Cardiac septum (tissue), 1 donor: ENCODE measurements around the gene PADI1. TPM values are rescaled to one million over a fixed set of nuclear protein-coding genes. Genes with fewer than 3 reads are reported as not detected.

Experiments used
- DNase-seq: peaks from one replicate; pipeline ENCODE4 v3.0.0-alpha.2; 2020; ENCODE audit warnings: low spot score
- intact Hi-C: fragments of 100-400 bp; cut with DNase I; formaldehyde crosslinking; loops from one replicate; pipeline ENCODE4 v1.14.0; 2022
- total RNA-seq: library from RNA; stranded (reverse); fragmentation: NEBNext Ultra II Directional; extraction: Animal tissue kit (Norgen Biotek cat#: 25700); gene quantifications from one replicate; pipeline ENCODE4 v1.2.1, GENCODE V29; 2021
- donor health status: DM: no; HTN: no; CAD: no.

PADI1 gene
- total RNA-seq, 1 donor from 2014 or later: not detected

- DNase-seq: no peak
- intact Hi-C loops: no loop called here
Observed at GRCh38 chr1:17194133-17194475, 10.8 kb upstream of the PADI1 start.

- intact Hi-C loops: no loop called here
- DNase-seq: no peak
Observed at GRCh38 chr1:17194615-17195528, 10.1 kb upstream of the PADI1 start.

- intact Hi-C loops: no loop called here
Observed at GRCh38 chr1:17195731-17196130, 9.2 kb upstream of the PADI1 start.

GRCh38 chr1:17196496-17197185 lies 8.3 kb upstream of the PADI1 start:
- DNase-seq: no peak
- intact Hi-C loops: no loop called here

More at GRCh38 chr1:17195731-17196130, 9.2 kb upstream of the PADI1 start:
- DNase-seq: no peak

GRCh38 chr1:17197696-17198095 lies 7.2 kb upstream of the PADI1 start:
- no peak for DNase-seq
- intact Hi-C loops: no loop called here

GRCh38 chr1:17198476-17199258 lies 6.3 kb upstream of the PADI1 start:
- intact Hi-C loops: no loop called here
- no peak for DNase-seq

- intact Hi-C loops: no loop called here
- DNase-seq: peak; percentile 62
Observed at GRCh38 chr1:17199267-17200044, 5.5 kb upstream of the PADI1 start.

GRCh38 chr1:17200246-17200645 lies 4.7 kb upstream of the PADI1 start:
- intact Hi-C loops: no loop called here
- no peak for DNase-seq

- DNase-seq: no peak
- intact Hi-C loops: no loop called here
Observed at GRCh38 chr1:17200756-17201155, 4.2 kb upstream of the PADI1 start.

GRCh38 chr1:17201201-17202021 lies 3.5 kb upstream of the PADI1 start:
- intact Hi-C loops: no loop called here
- DNase-seq: peak; percentile 43

- DNase-seq: no peak
- intact Hi-C loops: no loop called here
Observed at GRCh38 chr1:17205652-17206051, 724 bp downstream of the PADI1 start.

- no peak for DNase-seq
- intact Hi-C loops: no loop called here
Observed at GRCh38 chr1:17206196-17206595, 1.3 kb downstream of the PADI1 start.

GRCh38 chr1:17207046-17207445 lies 2.1 kb downstream of the PADI1 start:
- no peak for DNase-seq
- intact Hi-C loops: no loop called here

GRCh38 chr1:17207540-17207939 lies 2.6 kb downstream of the PADI1 start:
- intact Hi-C loops: no loop called here
- DNase-seq: no peak

GRCh38 chr1:17207966-17208418 lies 3.1 kb downstream of the PADI1 start:
- intact Hi-C loops: no loop called here
- DNase-seq: no peak

- DNase-seq: no peak
- intact Hi-C loops: no loop called here
Observed at GRCh38 chr1:17208546-17208945, 3.6 kb downstream of the PADI1 start.

- intact Hi-C loops: no loop called here
- DNase-seq: no peak
Observed at GRCh38 chr1:17209430-17209829, 4.5 kb downstream of the PADI1 start.

- DNase-seq: no peak
- intact Hi-C loops: no loop called here
Observed at GRCh38 chr1:17210176-17210575, 5.2 kb downstream of the PADI1 start.

GRCh38 chr1:17211377-17211776 lies 6.4 kb downstream of the PADI1 start:
- no peak for DNase-seq
- intact Hi-C loops: no loop called here
